Skin of body (tissue), 2 donors: Measurements from ENCODE around the gene KRTAP10-10. TPM values are rescaled to one million over a fixed set of nuclear protein-coding genes. Genes with fewer than 3 reads are reported as not detected.
"Not testable (repeated sequence)": the region's sequence is repeated elsewhere in the genome, so short reads cannot be mapped to it uniquely, and the experiment has no call there.

Experiments
- DNase-seq: peaks from one replicate; lab custom pipeline; 2025; lab: John Stamatoyannopoulos, UW
- total RNA-seq: library from RNA; depleted of rRNA; stranded (reverse); fragments of >200 nt; gene quantifications from one replicate; pipeline ENCODE4 v1.2.3, GENCODE V29; 2014

The KRTAP10-10 gene
- total RNA-seq, 1 donor from 2014 or later = 0.49 TPM

DNA sequence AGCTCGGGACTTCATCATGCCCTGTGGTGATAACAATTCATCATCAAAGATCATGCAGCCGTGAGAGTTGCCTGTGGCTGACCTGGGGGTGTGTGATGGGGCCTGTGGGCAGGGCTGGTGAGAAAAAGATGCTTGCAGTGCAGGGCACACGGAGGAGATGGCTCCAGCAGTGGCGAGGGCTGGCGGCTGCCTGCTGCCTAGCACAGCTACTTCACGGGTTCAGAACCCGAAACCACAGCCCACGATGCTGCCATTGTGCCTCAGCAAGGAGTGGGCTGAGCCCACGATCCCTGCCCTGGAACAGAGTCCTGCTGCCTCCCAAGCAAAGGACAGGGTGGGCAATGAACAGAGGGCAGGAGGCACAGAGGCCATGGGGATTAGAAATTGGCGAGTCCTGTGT lies 10.9 kb upstream of the KRTAP10-10 start:
- no peak for DNase-seq

GRCh38 chr21:44626673-44627143 lies 10.4 kb upstream of the KRTAP10-10 start, which contains the start of gene KRTAP10-9:
Gene KRTAP10-9, plus strand, starts transcription at chr21:44627093. Its CDS starts 79 bp downstream, at chr21:44627172.
- DNase-seq = no peak

DNA sequence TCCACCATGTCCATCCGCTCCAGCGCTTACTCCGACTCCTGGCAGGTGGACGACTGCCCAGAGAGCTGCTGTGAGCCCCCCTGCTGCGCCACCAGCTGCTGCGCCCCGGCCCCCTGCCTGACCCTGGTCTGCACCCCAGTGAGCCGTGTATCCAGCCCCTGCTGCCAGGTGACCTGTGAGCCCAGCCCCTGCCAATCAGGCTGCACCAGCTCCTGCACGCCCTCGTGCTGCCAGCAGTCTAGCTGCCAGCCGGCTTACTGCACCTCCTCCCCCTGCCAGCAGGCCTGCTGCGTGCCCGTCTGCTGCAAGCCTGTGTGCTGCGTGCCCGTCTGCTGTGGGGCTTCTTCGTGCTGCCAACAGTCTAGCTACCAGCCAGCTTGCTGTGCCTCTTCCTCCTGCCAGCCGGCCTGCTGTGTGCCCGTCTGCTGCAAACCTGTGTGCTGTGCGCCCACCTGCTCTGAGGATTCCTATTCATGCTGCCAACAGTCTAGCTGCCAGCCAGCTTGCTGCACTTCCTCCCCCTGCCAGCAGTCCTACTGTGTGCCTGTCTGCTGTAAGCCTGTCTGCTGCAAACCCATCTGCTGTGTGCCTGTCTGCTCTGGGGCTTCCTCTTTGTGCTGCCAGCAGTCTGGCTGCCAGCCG lies 9.9 kb upstream of the KRTAP10-10 start:
- not testable (repeated sequence) for DNase-seq

- DNase-seq = not testable (repeated sequence)
Measured at GRCh38 chr21:44627831-44628233, 9.3 kb upstream of the KRTAP10-10 start.

DNA sequence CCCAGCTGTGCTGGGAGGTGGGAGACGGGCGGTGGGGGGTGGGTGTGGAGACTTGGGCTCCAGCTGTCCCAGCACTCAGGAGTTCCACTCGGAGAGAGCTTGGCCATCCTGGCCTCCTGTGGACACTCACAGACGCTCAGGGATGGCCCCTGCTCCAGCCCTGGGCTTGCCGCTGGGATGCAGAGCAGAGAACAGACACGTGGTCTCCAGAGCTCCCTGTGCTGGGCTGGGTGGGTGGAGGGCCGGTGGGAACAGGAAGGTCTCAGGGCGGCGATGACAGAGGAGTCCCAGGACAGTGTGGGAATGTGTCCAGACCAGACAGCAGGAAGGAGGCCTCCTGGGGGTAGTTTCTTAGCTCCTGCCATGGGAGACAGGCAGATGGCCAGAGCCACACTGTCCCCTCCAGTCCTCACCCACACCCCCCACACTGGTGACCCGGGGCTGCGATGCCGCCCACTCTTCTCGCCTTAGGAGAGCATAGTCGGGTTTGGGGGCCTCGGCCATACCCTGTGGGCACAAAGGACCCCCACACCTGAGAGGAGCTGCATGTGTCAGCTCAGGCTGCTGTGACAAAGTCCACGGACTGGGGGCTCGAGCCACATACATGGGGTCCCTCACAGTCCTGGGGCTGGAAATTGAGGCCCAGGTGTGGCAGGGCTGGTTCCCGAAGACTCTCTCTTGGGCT lies 8.3 kb upstream of the KRTAP10-10 start:
- no peak for DNase-seq

DNA sequence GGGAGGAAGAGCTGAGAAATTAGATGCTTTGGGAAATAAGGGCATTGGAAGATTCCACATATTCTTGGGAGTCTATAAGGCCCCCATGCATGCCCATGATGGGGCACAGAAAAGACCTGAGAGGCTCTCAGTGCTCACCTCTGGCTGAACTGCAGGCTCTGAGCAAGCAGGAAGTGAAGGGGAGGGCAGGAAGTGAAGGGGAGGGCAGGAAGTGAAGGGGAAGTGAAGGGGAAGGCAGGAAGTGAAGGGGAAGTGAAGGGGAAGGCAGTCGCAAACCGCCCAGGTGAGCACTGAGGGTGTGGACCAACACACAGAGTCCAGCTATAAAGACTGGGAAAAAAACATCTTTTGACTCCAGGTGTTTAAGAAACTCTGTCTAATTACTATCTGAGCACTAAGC lies 6.7 kb upstream of the KRTAP10-10 start:
- DNase-seq = no peak

- DNase-seq = no peak
Measured at GRCh38 chr21:44632067-44632466, 5.1 kb upstream of the KRTAP10-10 start.

DNA sequence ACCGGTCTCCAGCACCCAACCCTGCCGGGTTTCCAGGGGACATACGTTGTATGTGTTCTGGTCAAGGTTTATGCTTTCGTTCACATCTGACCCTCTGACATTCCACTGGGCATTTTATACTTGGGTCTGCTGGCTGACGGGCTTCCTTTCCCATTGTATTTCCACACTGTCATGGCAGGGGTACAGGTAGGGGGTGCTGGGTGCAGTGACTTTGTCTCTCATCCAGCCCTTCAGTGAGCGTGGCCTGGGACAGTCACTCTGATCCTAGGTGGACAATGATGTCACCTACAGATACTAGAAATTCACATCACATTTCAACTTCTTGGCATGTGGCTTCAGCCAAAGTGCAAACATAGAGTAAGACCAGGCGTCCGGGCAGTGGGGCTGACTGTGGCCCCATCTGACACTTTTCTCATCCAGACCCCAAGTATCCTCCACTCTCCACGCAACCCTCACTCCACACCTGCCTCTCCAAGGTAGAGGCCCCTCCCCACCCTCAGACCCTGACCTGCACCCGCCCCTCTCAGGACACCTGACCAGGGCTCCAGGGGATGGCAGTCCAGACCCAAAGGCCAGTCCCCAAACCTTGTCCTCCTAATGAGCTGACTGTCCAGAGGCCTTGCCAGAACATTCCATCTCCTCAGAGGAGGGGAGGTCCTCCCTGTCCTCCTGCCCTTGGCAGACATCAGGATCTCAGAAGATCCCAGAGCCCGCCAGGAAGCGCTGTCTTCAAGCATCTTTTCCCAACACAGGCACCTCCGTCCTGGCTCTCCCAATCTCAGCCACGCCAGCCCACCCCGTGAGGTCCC lies 743 bp upstream of the KRTAP10-10 start:
- DNase-seq = no peak

DNA sequence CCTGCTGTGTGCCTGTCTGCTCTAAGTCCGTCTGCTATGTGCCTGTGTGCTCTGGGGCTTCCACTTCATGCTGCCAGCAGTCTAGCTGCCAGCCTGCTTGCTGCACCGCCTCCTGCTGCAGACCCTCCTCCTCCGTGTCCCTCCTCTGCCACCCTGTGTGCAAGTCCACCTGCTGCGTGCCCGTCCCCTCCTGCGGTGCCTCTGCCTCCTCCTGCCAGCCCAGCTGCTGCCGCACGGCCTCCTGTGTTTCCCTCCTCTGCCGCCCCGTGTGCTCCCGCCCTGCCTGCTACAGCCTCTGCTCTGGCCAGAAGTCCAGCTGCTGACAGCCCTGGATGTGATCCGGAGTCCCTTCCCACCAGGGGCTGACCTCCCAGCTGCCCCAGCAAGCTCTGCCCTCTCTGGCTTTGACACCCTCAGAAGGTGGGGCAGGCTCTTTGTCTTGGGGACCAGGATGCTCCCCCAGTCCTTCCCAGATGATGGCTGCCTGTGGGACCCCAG lies 744 bp downstream of the KRTAP10-10 start:
- not testable (repeated sequence) for DNase-seq

- DNase-seq = not testable (repeated sequence)
Measured at GRCh38 chr21:44638506-44639330, 1.6 kb downstream of the KRTAP10-10 start.

DNA sequence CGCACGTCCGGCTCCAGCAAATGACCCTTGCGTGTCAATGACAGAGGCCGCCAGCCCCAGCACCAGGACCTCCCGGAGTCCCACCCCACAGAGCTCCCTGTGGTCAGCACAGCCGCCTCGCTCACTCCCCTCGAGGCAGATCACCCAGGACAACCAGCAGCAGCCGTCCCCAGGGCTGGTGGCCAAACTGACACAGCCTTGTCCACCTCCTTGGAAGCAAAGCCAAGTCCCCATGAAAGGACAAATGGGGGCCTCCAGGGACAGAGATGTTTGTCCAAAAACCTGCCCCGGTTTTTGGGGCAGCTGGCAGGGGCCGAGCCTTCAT lies 2.1 kb downstream of the KRTAP10-10 start:
- DNase-seq = no peak

DNA sequence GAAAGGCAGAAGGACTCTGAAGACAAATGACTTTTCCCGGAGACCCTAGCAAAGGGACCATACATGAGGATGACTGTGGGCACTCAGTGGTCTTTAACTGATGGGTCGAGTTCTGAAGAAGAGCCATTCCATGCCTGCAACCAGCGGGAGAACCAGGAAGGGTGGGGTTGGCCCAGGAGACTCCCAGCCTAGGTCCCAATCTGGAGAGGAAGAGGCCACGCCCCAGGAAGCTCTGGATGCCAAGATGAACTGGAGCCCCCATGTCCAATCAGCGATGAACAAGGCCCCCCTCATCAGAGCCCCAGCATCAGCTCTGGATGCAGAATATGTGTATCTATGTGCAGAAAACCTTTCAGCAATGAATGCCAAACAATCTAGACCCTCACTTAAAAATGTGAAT lies 3.6 kb downstream of the KRTAP10-10 start:
- no peak for DNase-seq

DNA sequence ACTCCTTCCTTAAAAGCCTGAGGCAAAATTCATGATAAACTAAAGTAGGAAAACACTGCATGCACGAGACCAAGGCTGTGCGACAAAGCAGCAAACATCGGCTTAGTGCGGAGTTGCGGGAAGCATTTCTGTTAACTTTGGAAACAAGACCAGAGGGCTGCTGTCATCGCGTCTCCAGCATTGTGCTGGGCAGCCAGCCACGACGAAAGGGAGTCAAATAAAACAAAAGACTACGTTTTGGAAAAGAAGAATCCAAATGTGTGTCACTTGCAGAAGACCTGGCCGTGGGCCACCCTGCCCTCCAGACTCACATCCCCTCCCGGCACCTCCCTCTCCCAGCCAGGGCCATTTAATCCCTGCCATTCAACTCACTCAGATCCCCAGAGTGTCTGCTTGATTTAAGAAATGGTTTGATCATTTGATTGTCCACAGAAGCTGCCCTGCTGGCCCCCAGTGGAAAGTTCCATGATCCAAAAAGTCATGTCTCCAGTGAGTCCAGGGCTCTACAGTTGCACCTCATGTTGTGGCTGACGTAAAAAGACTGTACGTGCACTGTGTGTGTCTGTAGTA lies 6.7 kb downstream of the KRTAP10-10 start:
- no peak for DNase-seq

GRCh38 chr21:44644878-44645277 lies 7.7 kb downstream of the KRTAP10-10 start:
- DNase-seq = no peak

DNA sequence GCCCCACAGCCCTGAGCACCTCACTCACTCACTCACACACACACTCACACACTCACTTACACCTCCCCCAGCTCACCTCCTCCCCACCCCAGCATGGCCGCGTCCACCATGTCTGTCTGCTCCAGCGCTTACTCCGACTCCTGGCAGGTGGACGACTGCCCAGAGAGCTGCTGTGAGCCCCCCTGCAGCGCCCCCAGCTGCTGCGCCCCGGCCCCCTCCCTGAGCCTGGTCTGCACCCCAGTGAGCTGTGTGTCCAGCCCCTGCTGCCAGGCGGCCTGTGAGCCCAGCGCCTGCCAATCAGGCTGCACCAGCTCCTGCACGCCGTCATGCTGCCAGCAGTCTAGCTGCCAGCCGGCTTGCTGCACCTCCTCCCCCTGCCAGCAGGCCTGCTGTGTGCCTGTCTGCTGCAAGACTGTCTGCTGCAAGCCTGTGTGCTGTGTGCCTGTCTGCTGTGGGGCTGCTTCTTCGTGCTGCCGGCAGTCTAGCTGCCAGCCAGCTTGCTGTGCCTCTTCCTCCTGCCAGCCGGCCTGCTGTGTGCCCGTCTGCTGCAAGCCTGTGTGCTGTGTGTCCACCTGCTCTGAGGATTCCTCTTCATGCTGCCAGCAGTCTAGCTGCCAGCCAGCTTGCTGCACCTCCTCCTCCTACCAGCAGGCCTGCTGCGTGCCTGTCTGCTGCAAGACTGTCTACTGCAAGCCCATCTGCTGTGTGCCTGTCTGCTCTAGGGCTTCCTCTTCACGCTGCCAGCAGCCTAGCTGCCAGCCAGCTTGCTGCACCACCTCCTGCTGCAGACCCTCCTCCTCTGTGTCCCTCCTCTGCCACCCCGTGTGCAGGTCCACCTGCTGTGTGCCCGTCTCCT lies 9.4 kb downstream of the KRTAP10-10 start, which contains the start of gene KRTAP10-11:
TSS of gene KRTAP10-11 (plus strand) at position 49 of the 856 bp plus-strand sequence. CDS start at position 94, 45 bp downstream.
- not testable (repeated sequence) for DNase-seq

GRCh38 chr21:44647222-44647552 lies 10.0 kb downstream of the KRTAP10-10 start:
- DNase-seq = no peak

- no peak for DNase-seq
Measured at GRCh38 chr21:44648557-44649311, 11.6 kb downstream of the KRTAP10-10 start.

GRCh38 chr21:44649521-44650100 lies 12.5 kb downstream of the KRTAP10-10 start:
- no peak for DNase-seq
